NCI-H748 (cell line): Measurements from ENCODE around the gene DLG3.

Experiments used
- DNase-seq: peaks from one replicate; lab custom pipeline; 2025; ENCODE audit not compliant: unreplicated experiment; lab: John Stamatoyannopoulos, UW

Gene DLG3

GRCh38 chrX:70437011-70437410, 7.6 kb upstream of the DLG3 start:
- no peak for DNase-seq

GRCh38 chrX:70437921-70438665, 6.5 kb upstream of the DLG3 start:
- no peak for DNase-seq

GRCh38 chrX:70439016-70439415, 5.6 kb upstream of the DLG3 start:
- DNase-seq: no peak

- no peak for DNase-seq
These were observed 2.4 kb upstream of the DLG3 start for GRCh38 chrX:70442224-70442623.

GRCh38 chrX:70444946-70445656, 466 bp downstream of the DLG3 start:
- peak; percentile 25 for DNase-seq

GRCh38 chrX:70445951-70446350, 1.3 kb downstream of the DLG3 start:
- no peak for DNase-seq

- DNase-seq: no peak
These were observed 2.0 kb downstream of the DLG3 start for GRCh38 chrX:70446380-70447350.

- no peak for DNase-seq
These were observed 4.9 kb downstream of the DLG3 start for GRCh38 chrX:70449457-70449966.

- DNase-seq: peak; percentile 66
These were observed 7.6 kb downstream of the DLG3 start for GRCh38 chrX:70452143-70452733.

- no peak for DNase-seq
These were observed 8.5 kb downstream of the DLG3 start for GRCh38 chrX:70453024-70453618.

GRCh38 chrX:70454441-70455365, 10.1 kb downstream of the DLG3 start:
- peak; percentile 96 for DNase-seq

GRCh38 chrX:70455366-70456202, 10.9 kb downstream of the DLG3 start:
- peak; percentile 61 for DNase-seq

- no peak for DNase-seq
These were observed 11.6 kb downstream of the DLG3 start for GRCh38 chrX:70456256-70456655.

- no peak for DNase-seq
These were observed 16.4 kb downstream of the DLG3 start for GRCh38 chrX:70461026-70461425.

GRCh38 chrX:70464051-70464450, 19.4 kb downstream of the DLG3 start:
- DNase-seq: no peak

- DNase-seq: no peak
These were observed 22.3 kb downstream of the DLG3 start for GRCh38 chrX:70466968-70467367.

GRCh38 chrX:70468709-70469108, 24.1 kb downstream of the DLG3 start:
- DNase-seq: no peak

- DNase-seq: no peak
These were observed 26.2 kb downstream of the DLG3 start for GRCh38 chrX:70470850-70471289.
